Fibroblast of pulmonary artery (primary cell): ENCODE measurements around the gene MRPL27.

ENCODE experiments used
- DNase-seq: peaks from one replicate; pipeline ENCODE4 v3.0.0-alpha.2; 2010; ENCODE audit warnings: low read depth
- H3K4me3 ChIP-seq: replicated peaks from 2 replicates; pipeline ENCODE4 v1.5.1; 2011; ENCODE audit warnings: low read depth, mild to moderate bottlenecking, control low read depth, low read length, moderate library complexity
- CTCF ChIP-seq: IDR thresholded peaks from 2 replicates; pipeline ENCODE4 v1.5.1; 2011; ENCODE audit warnings: mild to moderate bottlenecking, control low read depth, low read length, inconsistent platforms; ENCODE audit errors: missing control alignments

MRPL27 gene

GRCh38 chr17:50323060-50323459 lies 49.9 kb downstream of the MRPL27 start:
- H3K4me3 ChIP-seq: no peak overlapping the region
- no peak for TF ChIP-seq CTCF
- DNase-seq: peak; percentile 24

DNA sequence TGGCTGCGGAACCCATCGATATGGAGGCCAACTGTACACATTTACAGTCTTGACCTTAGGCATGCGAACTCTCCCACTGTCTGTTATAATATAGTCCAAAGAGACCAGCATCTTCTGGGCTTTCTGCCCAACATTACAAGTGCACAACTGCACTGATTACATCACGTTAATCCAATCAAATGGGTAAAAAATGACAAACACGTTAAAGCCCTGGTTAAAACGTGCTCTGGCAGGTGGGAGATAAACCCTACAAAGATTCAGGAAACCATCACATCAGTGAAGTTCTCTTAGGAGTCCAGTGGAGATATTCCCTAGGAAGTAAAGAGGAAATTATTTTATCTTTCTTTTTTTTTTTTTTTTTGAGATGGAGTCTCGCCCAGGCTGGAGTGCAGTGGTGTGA lies 50.7 kb downstream of the MRPL27 start:
- H3K4me3 ChIP-seq: no peak overlapping the region
- no peak for TF ChIP-seq CTCF
- peak; percentile 25 for DNase-seq

- no peak overlapping the region for H3K4me3 ChIP-seq
- no peak for TF ChIP-seq CTCF
- DNase-seq: no peak
These were observed 53.5 kb downstream of the MRPL27 start for GRCh38 chr17:50319306-50320004.

GRCh38 chr17:50318501-50319285 lies 54.3 kb downstream of the MRPL27 start:
- no peak overlapping the region for H3K4me3 ChIP-seq
- no peak for DNase-seq
- TF ChIP-seq CTCF: no peak
